Osteoblast (primary cell): ENCODE results near the gene AUNIP. TPM values are rescaled to one million over a fixed set of nuclear protein-coding genes. Genes with fewer than 3 reads are reported as not detected.

Experiments used
- DNase-seq: peaks from one replicate; pipeline ENCODE4 v3.0.0; 2011; ENCODE audit warnings: low spot score, mixed read lengths; ENCODE audit not compliant: insufficient read length; ENCODE audit errors: missing footprints
- H2AFZ ChIP-seq: 2 replicates; pipeline ENCODE4 v1.6.0; 2011; ENCODE audit warnings: mild to moderate bottlenecking, low read length
- H3K27ac ChIP-seq: 2 replicates; pipeline ENCODE4 v1.5.1; 2011; ENCODE audit warnings: mild to moderate bottlenecking, low read depth, low read length, moderate library complexity
- H3K27me3 ChIP-seq: 2 replicates; pipeline ENCODE4 v1.6.0; 2012; ENCODE audit warnings: mild to moderate bottlenecking, control low read depth, inconsistent platforms, low read length, moderate library complexity; ENCODE audit not compliant: insufficient read depth
- H3K36me3 ChIP-seq: 2 replicates; pipeline ENCODE4 v1.5.1; 2011; ENCODE audit warnings: mild to moderate bottlenecking, low read length, control low read depth, moderate library complexity; ENCODE audit not compliant: insufficient read depth
- H3K4me1 ChIP-seq: 2 replicates; pipeline ENCODE4 v1.5.1; 2011; ENCODE audit warnings: mild to moderate bottlenecking, low read length, control low read depth, moderate library complexity; ENCODE audit not compliant: insufficient read depth
- H3K4me2 ChIP-seq: 2 replicates; pipeline ENCODE4 v1.6.0; 2011; ENCODE audit warnings: mild to moderate bottlenecking, low read length; ENCODE audit not compliant: insufficient read depth
- H3K4me3 ChIP-seq: fragments of 200-600 bp; sonication (generic); 3 replicates; pipeline ENCODE4 v1.5.1; 2012; ENCODE audit warnings: mild to moderate bottlenecking, low read length, inconsistent platforms; ENCODE audit not compliant: insufficient read depth
- H3K79me2 ChIP-seq: 2 replicates; pipeline ENCODE4 v1.6.0; 2012; ENCODE audit warnings: mild to moderate bottlenecking, low read length, control low read depth, inconsistent platforms; ENCODE audit not compliant: insufficient read depth
- H3K9me3 ChIP-seq: 2 replicates; pipeline ENCODE4 v1.5.1; 2011; ENCODE audit warnings: low read depth, low read length, control low read depth
- H4K20me1 ChIP-seq: 2 replicates; pipeline ENCODE4 v1.6.0; 2012; ENCODE audit warnings: mild to moderate bottlenecking, low read length, control low read depth; ENCODE audit not compliant: insufficient read depth
- CTCF ChIP-seq: IDR thresholded peaks from 2 replicates; pipeline ENCODE4 v1.5.1; 2011; ENCODE audit warnings: mild to moderate bottlenecking, low read depth, low read length, moderate library complexity; ENCODE audit errors: extremely low read depth
- total RNA-seq: library from RNA; depleted of rRNA; stranded (reverse); fragments of >200 nt; gene quantifications from 2 replicates; pipeline ENCODE4 v1.2.3, GENCODE V29; 2012

Gene AUNIP
- total RNA-seq, 1 donor: 0.72 TPM

GRCh38 chr1:25813071-25813733 lies 46.1 kb downstream of the AUNIP start:
- no peaks in the 10 kb centered on the region for H3K79me2 ChIP-seq
- no peak for DNase-seq
- no peak for TF ChIP-seq CTCF
- no peak overlapping the region for H3K27ac ChIP-seq
- H3K36me3 ChIP-seq: peaks cover 70% of the 10 kb centered on the region
- H3K27me3 ChIP-seq: no peaks in the 10 kb centered on the region
- no peaks in the 10 kb centered on the region for H3K9me3 ChIP-seq
- no peak overlapping the region for H3K4me2 ChIP-seq
- H4K20me1 ChIP-seq: peaks cover 10% of the 10 kb centered on the region
- peaks cover 2% of the 10 kb centered on the region for H3K4me1 ChIP-seq
- H2AFZ ChIP-seq: no peak overlapping the region
- no peak overlapping the region for H3K4me3 ChIP-seq

- no peaks in the 10 kb centered on the region for H3K79me2 ChIP-seq
- peaks cover 1% of the 10 kb centered on the region for H3K4me1 ChIP-seq
- no peak overlapping the region for H2AFZ ChIP-seq
- H3K27me3 ChIP-seq: no peaks in the 10 kb centered on the region
- H3K36me3 ChIP-seq: peaks cover 73% of the 10 kb centered on the region
- no peak overlapping the region for H3K4me2 ChIP-seq
- peaks cover 18% of the 10 kb centered on the region for H4K20me1 ChIP-seq
- H3K9me3 ChIP-seq: no peaks in the 10 kb centered on the region
- H3K4me3 ChIP-seq: no peak overlapping the region
- no peak for TF ChIP-seq CTCF
- no peak overlapping the region for H3K27ac ChIP-seq
- peak; percentile 63 for DNase-seq
Measured at GRCh38 chr1:25811384-25812082, 47.7 kb downstream of the AUNIP start.

- peak; percentile 97 for DNase-seq
- H2AFZ ChIP-seq: no peak overlapping the region
- H3K4me2 ChIP-seq: no peak overlapping the region
- peaks cover 64% of the 10 kb centered on the region for H3K36me3 ChIP-seq
- no peak overlapping the region for H3K27ac ChIP-seq
- TF ChIP-seq CTCF: peak; percentile 90
- no peaks in the 10 kb centered on the region for H3K79me2 ChIP-seq
- H3K27me3 ChIP-seq: no peaks in the 10 kb centered on the region
- H3K4me1 ChIP-seq: peaks cover 10% of the 10 kb centered on the region
- H4K20me1 ChIP-seq: peaks cover 22% of the 10 kb centered on the region
- no peak overlapping the region for H3K4me3 ChIP-seq
- H3K9me3 ChIP-seq: no peaks in the 10 kb centered on the region
Measured at GRCh38 chr1:25810341-25811299, 48.6 kb downstream of the AUNIP start.

- no peak overlapping the region for H3K4me2 ChIP-seq
- TF ChIP-seq CTCF: no peak
- no peak overlapping the region for H3K4me3 ChIP-seq
- peak; percentile 58 for DNase-seq
- peaks cover 22% of the 10 kb centered on the region for H4K20me1 ChIP-seq
- H3K4me1 ChIP-seq: peaks cover 17% of the 10 kb centered on the region
- H3K36me3 ChIP-seq: peaks cover 65% of the 10 kb centered on the region
- H2AFZ ChIP-seq: no peak overlapping the region
- peaks cover 2% of the 10 kb centered on the region for H3K79me2 ChIP-seq
- H3K27ac ChIP-seq: no peak overlapping the region
- no peaks in the 10 kb centered on the region for H3K9me3 ChIP-seq
- no peaks in the 10 kb centered on the region for H3K27me3 ChIP-seq
Measured at GRCh38 chr1:25809929-25810328, 49.3 kb downstream of the AUNIP start.
